ENCODE measurements around the gene SPINT1.

Gene SPINT1

GRCh38 chr15:40829115-40829514 is 14.7 kb upstream of the SPINT1 start:
- no peak for DNase-seq (ENCODE audit: low read depth in 2 of 2)

- DNase-seq (ENCODE audit: low read depth in 2 of 2) = no peak
Observed at GRCh38 chr15:40830884-40831283, 13.0 kb upstream of the SPINT1 start.

GRCh38 chr15:40831861-40832260 is 12.0 kb upstream of the SPINT1 start:
- no peak for DNase-seq (ENCODE audit: low read depth in 2 of 2)

GRCh38 chr15:40832903-40833302 is 10.9 kb upstream of the SPINT1 start:
- no peak for DNase-seq (ENCODE audit: low read depth in 2 of 2)

- DNase-seq (ENCODE audit: low read depth in 2 of 2) = no peak
Observed at GRCh38 chr15:40836020-40836419, 7.8 kb upstream of the SPINT1 start.

- DNase-seq (ENCODE audit: low read depth in 2 of 2) = no peak
Observed at GRCh38 chr15:40838756-40839155, 5.1 kb upstream of the SPINT1 start.

GRCh38 chr15:40841741-40842140 is 2.1 kb upstream of the SPINT1 start:
- DNase-seq (ENCODE audit: low read depth in 2 of 2) = no peak

- DNase-seq (ENCODE audit: low read depth in 2 of 2) = no peak
Observed at GRCh38 chr15:40843261-40843884, 475 bp upstream of the SPINT1 start.

- DNase-seq (ENCODE audit: low read depth in 2 of 2) = no peak
Observed at GRCh38 chr15:40844696-40845030, 815 bp downstream of the SPINT1 start.

GRCh38 chr15:40845036-40845435 is 1.2 kb downstream of the SPINT1 start:
- DNase-seq (ENCODE audit: low read depth in 2 of 2) = no peak

- DNase-seq (ENCODE audit: low read depth in 2 of 2) = no peak
Observed at GRCh38 chr15:40845511-40846284, 1.9 kb downstream of the SPINT1 start.

- no peak for DNase-seq (ENCODE audit: low read depth in 2 of 2)
Observed at GRCh38 chr15:40846841-40847222, 3.0 kb downstream of the SPINT1 start.

GRCh38 chr15:40847223-40847961 is 3.5 kb downstream of the SPINT1 start:
- no peak for DNase-seq (ENCODE audit: low read depth in 2 of 2)

- DNase-seq (ENCODE audit: low read depth in 2 of 2) = no peak
Observed at GRCh38 chr15:40850576-40851112, 6.8 kb downstream of the SPINT1 start.

GRCh38 chr15:40852529-40852928 is 8.7 kb downstream of the SPINT1 start:
- no peak for DNase-seq (ENCODE audit: low read depth in 2 of 2)

GRCh38 chr15:40853241-40853890 is 9.5 kb downstream of the SPINT1 start:
- no peak for DNase-seq (ENCODE audit: low read depth in 2 of 2)

- DNase-seq (ENCODE audit: low read depth in 2 of 2) = no peak
Observed at GRCh38 chr15:40854161-40854560, 10.3 kb downstream of the SPINT1 start.

GRCh38 chr15:40855706-40856234 is 11.9 kb downstream of the SPINT1 start:
- DNase-seq (ENCODE audit: low read depth in 2 of 2) = no peak

GRCh38 chr15:40856746-40857145 is 12.9 kb downstream of the SPINT1 start:
- DNase-seq (ENCODE audit: low read depth in 2 of 2) = no peak

- DNase-seq (ENCODE audit: low read depth in 2 of 2) = peak; percentile 44 to 68
Observed at GRCh38 chr15:40857601-40858341, 13.9 kb downstream of the SPINT1 start.

- DNase-seq (ENCODE audit: low read depth in 2 of 2) = no peak
Observed at GRCh38 chr15:40858706-40859105, 14.9 kb downstream of the SPINT1 start.
